IMR-90 (cell line): ENCODE results near the gene MUC5B.

Source experiments
- CHD1 ChIP-seq: IDR thresholded peaks from 2 replicates; pipeline ENCODE4 v1.6.1; 2012; ENCODE audit warnings: low read depth, low read length, improper control_type of control experiment
- FOS ChIP-seq: fragments of 150-350 bp; IDR thresholded peaks from 2 replicates; pipeline ENCODE4 v1.6.1; 2016; ENCODE audit warnings: low read depth, low read length
- MAFK ChIP-seq: IDR thresholded peaks from 2 replicates; pipeline ENCODE4 v1.6.1; 2012; ENCODE audit warnings: low read depth, low read length, improper control_type of control experiment
- POLR2A ChIP-seq: IDR thresholded peaks from 2 replicates; pipeline ENCODE4 v1.6.1; 2012; ENCODE audit warnings: mild to moderate bottlenecking, low read depth, low read length
- RAD21 ChIP-seq: IDR thresholded peaks from 2 replicates; pipeline ENCODE4 v1.6.1; 2012; ENCODE audit warnings: low read length, improper control_type of control experiment
- TF ChIP-seq, protein P1 (sequence below): conservative IDR thresholded peaks from 2 replicates; pipeline ENCODE4 v1.5.1; 2012; ENCODE audit warnings: mild to moderate bottlenecking, low read depth, low read length, improper control_type of control experiment
- TF ChIP-seq, protein P2 (sequence below): fragments of 150-350 bp; IDR thresholded peaks from 2 replicates; pipeline ENCODE4 v1.6.1; 2016; ENCODE audit warnings: low read depth, mild to moderate bottlenecking, low read length, moderate library complexity, borderline replicate concordance

DNA sequence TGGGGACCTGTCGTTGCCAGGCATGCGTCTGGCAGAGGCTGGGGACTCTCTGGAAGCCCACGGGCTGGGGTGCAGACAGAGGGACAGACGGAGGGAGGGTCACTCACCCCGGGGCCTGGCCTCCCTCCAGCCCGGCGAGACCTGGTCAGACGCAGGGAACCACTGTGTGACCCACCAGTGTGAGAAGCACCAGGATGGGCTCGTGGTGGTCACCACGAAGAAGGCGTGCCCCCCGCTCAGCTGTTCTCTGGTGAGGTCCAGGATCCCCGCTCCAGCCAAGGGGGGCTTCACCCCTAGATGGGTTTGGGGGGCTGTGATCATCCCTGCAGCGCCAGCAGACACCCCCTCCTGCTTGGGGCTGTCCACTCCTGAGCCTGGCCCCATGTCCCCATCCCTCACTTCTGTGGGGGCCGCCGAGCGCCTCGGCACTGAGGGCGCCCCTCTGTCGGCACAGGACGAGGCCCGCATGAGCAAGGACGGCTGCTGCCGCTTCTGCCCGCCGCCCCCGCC lies 23.6 kb upstream of the MUC5B start:
- TF ChIP-seq, protein P1, sequence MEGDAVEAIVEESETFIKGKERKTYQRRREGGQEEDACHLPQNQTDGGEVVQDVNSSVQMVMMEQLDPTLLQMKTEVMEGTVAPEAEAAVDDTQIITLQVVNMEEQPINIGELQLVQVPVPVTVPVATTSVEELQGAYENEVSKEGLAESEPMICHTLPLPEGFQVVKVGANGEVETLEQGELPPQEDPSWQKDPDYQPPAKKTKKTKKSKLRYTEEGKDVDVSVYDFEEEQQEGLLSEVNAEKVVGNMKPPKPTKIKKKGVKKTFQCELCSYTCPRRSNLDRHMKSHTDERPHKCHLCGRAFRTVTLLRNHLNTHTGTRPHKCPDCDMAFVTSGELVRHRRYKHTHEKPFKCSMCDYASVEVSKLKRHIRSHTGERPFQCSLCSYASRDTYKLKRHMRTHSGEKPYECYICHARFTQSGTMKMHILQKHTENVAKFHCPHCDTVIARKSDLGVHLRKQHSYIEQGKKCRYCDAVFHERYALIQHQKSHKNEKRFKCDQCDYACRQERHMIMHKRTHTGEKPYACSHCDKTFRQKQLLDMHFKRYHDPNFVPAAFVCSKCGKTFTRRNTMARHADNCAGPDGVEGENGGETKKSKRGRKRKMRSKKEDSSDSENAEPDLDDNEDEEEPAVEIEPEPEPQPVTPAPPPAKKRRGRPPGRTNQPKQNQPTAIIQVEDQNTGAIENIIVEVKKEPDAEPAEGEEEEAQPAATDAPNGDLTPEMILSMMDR = no peak
- TF ChIP-seq MAFK (no peak), POLR2A (no peak), RAD21 (no peak), CHD1 (no peak), FOS (no peak)
- TF ChIP-seq, protein P2, sequence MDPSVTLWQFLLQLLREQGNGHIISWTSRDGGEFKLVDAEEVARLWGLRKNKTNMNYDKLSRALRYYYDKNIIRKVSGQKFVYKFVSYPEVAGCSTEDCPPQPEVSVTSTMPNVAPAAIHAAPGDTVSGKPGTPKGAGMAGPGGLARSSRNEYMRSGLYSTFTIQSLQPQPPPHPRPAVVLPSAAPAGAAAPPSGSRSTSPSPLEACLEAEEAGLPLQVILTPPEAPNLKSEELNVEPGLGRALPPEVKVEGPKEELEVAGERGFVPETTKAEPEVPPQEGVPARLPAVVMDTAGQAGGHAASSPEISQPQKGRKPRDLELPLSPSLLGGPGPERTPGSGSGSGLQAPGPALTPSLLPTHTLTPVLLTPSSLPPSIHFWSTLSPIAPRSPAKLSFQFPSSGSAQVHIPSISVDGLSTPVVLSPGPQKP = no peak
